Pulmonary artery endothelial cell (primary cell): ENCODE measurements around the gene KHDRBS2. TPM values are rescaled to one million over a fixed set of nuclear protein-coding genes. Genes with fewer than 3 reads are reported as not detected.

ENCODE experiments used
- DNase-seq: peaks from one replicate; pipeline ENCODE4 v3.0.0-alpha.2; 2011; ENCODE audit warnings: low read depth, low spot score
- total RNA-seq: library from RNA; depleted of rRNA; stranded (reverse); fragments of >200 nt; gene quantifications from 2 replicates; pipeline ENCODE4 v1.2.3, GENCODE V29; 2014

Gene KHDRBS2
- total RNA-seq: not detected in 2 replicates

GRCh38 chr6:62285612-62286469 is at the start of gene KHDRBS2:
Gene KHDRBS2 (minus strand): TSS chr6:62286225.
- no peak for DNase-seq

- no peak for DNase-seq
These were observed 42.6 kb upstream of the KHDRBS2 start for GRCh38 chr6:62328607-62329006.

- no peak for DNase-seq
These were observed 38.8 kb upstream of the KHDRBS2 start for GRCh38 chr6:62324834-62325233.

GRCh38 chr6:62323818-62324431 is 37.9 kb upstream of the KHDRBS2 start:
- DNase-seq: no peak

- no peak for DNase-seq
These were observed 12.8 kb upstream of the KHDRBS2 start for GRCh38 chr6:62298745-62299392.

- no peak for DNase-seq
These were observed 10.5 kb upstream of the KHDRBS2 start for GRCh38 chr6:62296541-62296940.

GRCh38 chr6:62288974-62289373 is 2.9 kb upstream of the KHDRBS2 start:
- DNase-seq: no peak

GRCh38 chr6:62288562-62288961 is 2.5 kb upstream of the KHDRBS2 start:
- no peak for DNase-seq

- no peak for DNase-seq
These were observed 432 bp upstream of the KHDRBS2 start for GRCh38 chr6:62286470-62286843.

GRCh38 chr6:62284725-62285124 is 1.3 kb downstream of the KHDRBS2 start:
- DNase-seq: no peak

- DNase-seq: no peak
These were observed 2.1 kb downstream of the KHDRBS2 start for GRCh38 chr6:62283796-62284411.

GRCh38 chr6:62283365-62283764 is 2.7 kb downstream of the KHDRBS2 start:
- DNase-seq: no peak

GRCh38 chr6:62280099-62280498 is 5.9 kb downstream of the KHDRBS2 start:
- no peak for DNase-seq

GRCh38 chr6:62272114-62272513 is 13.9 kb downstream of the KHDRBS2 start:
- DNase-seq: no peak

GRCh38 chr6:62265906-62266525 is 20.0 kb downstream of the KHDRBS2 start:
- no peak for DNase-seq

GRCh38 chr6:62262283-62262682 is 23.7 kb downstream of the KHDRBS2 start:
- DNase-seq: no peak

- no peak for DNase-seq
These were observed 39.9 kb downstream of the KHDRBS2 start for GRCh38 chr6:62246087-62246486.

- DNase-seq: no peak
These were observed 49.2 kb downstream of the KHDRBS2 start for GRCh38 chr6:62236784-62237183.

GRCh38 chr6:62229231-62229630 is 56.8 kb downstream of the KHDRBS2 start:
- no peak for DNase-seq

GRCh38 chr6:62217866-62218265 is 68.2 kb downstream of the KHDRBS2 start:
- no peak for DNase-seq

- no peak for DNase-seq
These were observed 83.9 kb downstream of the KHDRBS2 start for GRCh38 chr6:62202078-62202477.

- DNase-seq: no peak
These were observed 93.4 kb downstream of the KHDRBS2 start for GRCh38 chr6:62192593-62192992.
